ENCODE measurements around the gene CDC42BPG. TPM values are rescaled to one million over a fixed set of nuclear protein-coding genes. Genes with fewer than 3 reads are reported as not detected.

CDC42BPG gene
- total RNA-seq, 1 experiment from 2014 or later, result 24.9 TPM

- Histone ChIP-seq H3K23me2 (ENCODE audit: insufficient read length, low read depth, low read length, poor library complexity, severe bottlenecking) (no peaks in the 10 kb centered on the region), H3T11ph (ENCODE audit: low read length) (no peak overlapping the region), H2BK12ac (ENCODE audit: insufficient read length, low read depth, low read length) (no peak overlapping the region), H3K79me2 (ENCODE audit: insufficient read depth, low read length) (no peaks in the 10 kb centered on the region), H2BK20ac (ENCODE audit: low read depth, low read length, poor library complexity, severe bottlenecking) (no peak overlapping the region), H3K27me3 (ENCODE audit: insufficient read depth, low read length) (no peaks in the 10 kb centered on the region), H2BK15ac (ENCODE audit: low read depth, low read length) (no peak overlapping the region), H4K91ac (ENCODE audit: insufficient read length, low read depth, low read length) (no peak overlapping the region), H3K4me2 (ENCODE audit: insufficient read depth, insufficient read length, low read length) (no peak overlapping the region), H4K5ac (ENCODE audit: insufficient read length, low read depth, low read length) (no peak overlapping the region), H4K8ac (replicated peaks; ENCODE audit: insufficient read length, low read depth, low read length) (no peak overlapping the region), H3K9ac (ENCODE audit: extremely low read depth, insufficient read length, low read length) (no peak overlapping the region), H4K20me1 (ENCODE audit: control insufficient read depth, insufficient read depth, insufficient read length) (no peaks in the 10 kb centered on the region), H2BK5ac (ENCODE audit: insufficient read length, low read length) (no peak overlapping the region), H3K9me3 (ENCODE audit: control insufficient read depth, low read depth, low read length) (no peaks in the 10 kb centered on the region), H3K79me1 (ENCODE audit: insufficient read depth, low read depth, low read length, poor library complexity, severe bottlenecking) (no peaks in the 10 kb centered on the region), H2BK120ac (ENCODE audit: low read depth, low read length, poor library complexity, severe bottlenecking) (no peak overlapping the region), H3K14ac (ENCODE audit: insufficient read depth, low read length) (no peak overlapping the region), H3K4ac (ENCODE audit: low read depth, low read length) (no peak overlapping the region), H3K27ac (ENCODE audit: insufficient read length, low read depth, low read length) (no peak overlapping the region), H3K4me1 (ENCODE audit: insufficient read depth, low read length) (no peaks in the 10 kb centered on the region), H3K56ac (ENCODE audit: insufficient read length, low read depth, low read length) (no peak overlapping the region), H3K23ac (ENCODE audit: insufficient read length, low read depth, low read length) (no peak overlapping the region), H2AK5ac (ENCODE audit: insufficient read length, low read length) (no peak overlapping the region), H2AFZ (ENCODE audit: low read length) (no peak overlapping the region), H3K18ac (ENCODE audit: insufficient read length, low read depth, low read length) (no peak overlapping the region)
- WGBS (ENCODE audit: extremely low coverage, insufficient read length, low lambda C conversion rate), result no CpG with 5 or more reads among the region's 14 CpGs
- Mint-ChIP-seq H3K4me3 (no peak overlapping the region), H3K36me3 (ENCODE audit: insufficient read depth in 1 of 3, low read depth in 3 of 3) (peaks cover 0 to 15% (median 6%) of the 10 kb centered on the region in 3 experiments; a peak in 2 of 7 replicates), H3K9me3 (no peaks in the 10 kb centered on the region), H3K27me3 (ENCODE audit: low read depth) (no peaks in the 10 kb centered on the region), H3K27ac (no peak overlapping the region), H3K4me1 (0 out of 4 replicates have a peak, but pooled peaks cover 0 to 2% of the 10 kb centered on the region in 2 experiments)
- no peak for DNase-seq
- TF ChIP-seq CTCF (conservative IDR thresholded peaks at IDR 0.05), result no peak
Measured at GRCh38 chr11:64791781-64792291, 52.6 kb downstream of the CDC42BPG start.
